ENCODE data around the gene PLCD3. TPM values are rescaled to one million over a fixed set of nuclear protein-coding genes. Genes with fewer than 3 reads are reported as not detected.

Gene PLCD3
- total and polyA plus RNA-seq, 2 of the 4 experiments (the other 2 are of a cell fraction) = 5.6 to 36.6 TPM

DNA sequence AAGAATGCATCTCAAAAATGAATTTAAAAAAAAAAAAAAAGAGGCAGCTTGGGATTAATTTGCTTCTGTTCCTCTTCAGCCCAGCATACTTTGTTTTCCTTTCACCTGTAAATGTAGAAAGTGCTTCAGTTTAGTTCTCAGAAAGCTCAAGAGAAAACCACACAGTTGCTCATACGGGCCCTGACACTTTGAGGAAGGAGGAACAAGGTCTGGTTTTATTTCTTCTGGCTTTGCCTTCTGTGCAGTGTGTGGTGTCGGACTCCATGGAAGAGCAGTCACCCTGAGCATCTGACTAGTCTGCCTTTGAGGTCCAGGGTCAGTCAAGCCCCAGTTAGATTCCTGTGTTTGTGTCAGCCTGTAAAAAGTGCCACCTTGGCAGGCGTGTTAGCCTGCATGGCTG lies 43.6 kb downstream of the PLCD3 start:
- 0 out of 2 replicates have a peak overlapping the region, but pooled peaks have one; percentile 7 for H3K14ac ChIP-seq (replicated peaks; ENCODE audit: low read depth, low read length)
- H3K4me1 ChIP-seq (ENCODE audit: control insufficient read depth, insufficient read depth, low read length) = peaks cover 33% of the 10 kb centered on the region
- no peak overlapping the region for H2BK120ac ChIP-seq (ENCODE audit: low read depth, low read length)
- H3K9me3 ChIP-seq (ENCODE audit: control insufficient read depth, insufficient read depth, low read length) = 0 out of 2 replicates have a peak, but pooled peaks cover 2% of the 10 kb centered on the region
- in situ Hi-C loops (cut with MboI; ENCODE audit: low sequenced_read_pairs) (no loop called here), intact Hi-C loops (cut with micrococcal nuclease) (no loop called here), dilution Hi-C loops (cut with HindIII; ENCODE audit: low sequenced_read_pairs, unreplicated experiment) (no loop called here)
- no peak overlapping the region for H2AFZ ChIP-seq (replicated peaks; ENCODE audit: low read length, poor library complexity)
- H2AK9ac ChIP-seq (replicated peaks; ENCODE audit: low read depth, low read length, poor library complexity) = no peak overlapping the region
- peaks cover 17 to 62% of the 10 kb centered on the region in 2 experiments for H3K79me1 ChIP-seq (ENCODE audit: low read depth in 1 of 2, low read length in 2 of 2)
- BruUV-seq (replicated peaks) = no TSS peak
- no peak overlapping the region for H3K23ac ChIP-seq (ENCODE audit: low read depth, low read length)
- POLR2A ChIA-PET (ENCODE audit: unreplicated experiment) = no interaction called here
- H3K36me3 ChIP-seq (ENCODE audit: control insufficient read depth, insufficient read depth, low read length) = peaks cover 48% of the 10 kb centered on the region
- H3K4me3 ChIP-seq (ENCODE audit: insufficient read depth, low read depth, low read length) = no peak overlapping the region
- no peak for DNase-seq
- peaks cover 5% of the 10 kb centered on the region for H4K20me1 ChIP-seq (ENCODE audit: insufficient read depth, low read length)
- CTCF ChIA-PET = interaction anchor here (2.1 kb wide), 1 partner anchor 47 kb away, joined by 8 read pairs; the partner anchor contains the start of gene ACBD4
- H3K4ac ChIP-seq (ENCODE audit: low read depth, low read length) = peak overlapping the region; percentile 41; the same call in 1 of the 2 replicates
- peak overlapping the region; percentile 47; the same call in 1 of the 2 replicates for H2AK5ac ChIP-seq (ENCODE audit: low read depth, low read length)
- ATAC-seq (ENCODE audit: low read depth) = no peak
- peaks cover 31% of the 10 kb centered on the region for H3K9me1 ChIP-seq (ENCODE audit: insufficient read depth, low read length)
- peak overlapping the region; percentile 31; the same call in 1 of the 2 replicates for H4K91ac ChIP-seq (ENCODE audit: insufficient read depth, low read depth, low read length)
- no peaks in the 10 kb centered on the region for H3K27me3 ChIP-seq (ENCODE audit: control insufficient read depth, insufficient read depth, low read length)
- peak overlapping the region; percentile 72 for H2BK20ac ChIP-seq (ENCODE audit: low read depth, low read length)
- H2BK5ac ChIP-seq (ENCODE audit: low read depth, low read length, poor library complexity, severe bottlenecking) = peak overlapping the region; percentile 9
- peak overlapping the region; percentile 27; the same call in 1 of the 2 replicates for H3K9ac ChIP-seq (ENCODE audit: low read depth, low read length)
- 80% methylated on average over 1 of the region's 3 CpGs; no CpG with 5 or more reads in 1 of the 2 experiments for WGBS, 2 experiments (ENCODE audit: extremely low coverage in 2 of 2, insufficient read length in 1 of 2)
- H4K8ac ChIP-seq (ENCODE audit: low read depth in 2 of 2, low read length in 2 of 2) = peak overlapping the region in 1 of 2 experiments; percentile 46; a peak in 1 of 4 replicates
- no peak overlapping the region for H2BK15ac ChIP-seq (ENCODE audit: low read depth, low read length)
- no peak for TF ChIP-seq MAFK (IDR thresholded peaks at IDR 0.05; ENCODE audit: low read depth, low read length)
- TF ChIP-seq RFX5 (IDR thresholded peaks at IDR 0.05; ENCODE audit: low read depth, low read length) = no peak
- TF ChIP-seq, protein P1, sequence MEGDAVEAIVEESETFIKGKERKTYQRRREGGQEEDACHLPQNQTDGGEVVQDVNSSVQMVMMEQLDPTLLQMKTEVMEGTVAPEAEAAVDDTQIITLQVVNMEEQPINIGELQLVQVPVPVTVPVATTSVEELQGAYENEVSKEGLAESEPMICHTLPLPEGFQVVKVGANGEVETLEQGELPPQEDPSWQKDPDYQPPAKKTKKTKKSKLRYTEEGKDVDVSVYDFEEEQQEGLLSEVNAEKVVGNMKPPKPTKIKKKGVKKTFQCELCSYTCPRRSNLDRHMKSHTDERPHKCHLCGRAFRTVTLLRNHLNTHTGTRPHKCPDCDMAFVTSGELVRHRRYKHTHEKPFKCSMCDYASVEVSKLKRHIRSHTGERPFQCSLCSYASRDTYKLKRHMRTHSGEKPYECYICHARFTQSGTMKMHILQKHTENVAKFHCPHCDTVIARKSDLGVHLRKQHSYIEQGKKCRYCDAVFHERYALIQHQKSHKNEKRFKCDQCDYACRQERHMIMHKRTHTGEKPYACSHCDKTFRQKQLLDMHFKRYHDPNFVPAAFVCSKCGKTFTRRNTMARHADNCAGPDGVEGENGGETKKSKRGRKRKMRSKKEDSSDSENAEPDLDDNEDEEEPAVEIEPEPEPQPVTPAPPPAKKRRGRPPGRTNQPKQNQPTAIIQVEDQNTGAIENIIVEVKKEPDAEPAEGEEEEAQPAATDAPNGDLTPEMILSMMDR (conservative IDR thresholded peaks at IDR 0.05; ENCODE audit: low read depth, low read length) = no peak
- no peak for TF ChIP-seq SMC3 (IDR thresholded peaks at IDR 0.05; ENCODE audit: low read depth, low read length)
- TF ChIP-seq MXI1 (IDR thresholded peaks at IDR 0.05; ENCODE audit: borderline replicate concordance, low read depth, low read length) = no peak
- TF ChIP-seq RCOR1 (IDR thresholded peaks at IDR 0.05; ENCODE audit: insufficient replicate concordance, low read length) = no peak
- TF ChIP-seq, protein P2, sequence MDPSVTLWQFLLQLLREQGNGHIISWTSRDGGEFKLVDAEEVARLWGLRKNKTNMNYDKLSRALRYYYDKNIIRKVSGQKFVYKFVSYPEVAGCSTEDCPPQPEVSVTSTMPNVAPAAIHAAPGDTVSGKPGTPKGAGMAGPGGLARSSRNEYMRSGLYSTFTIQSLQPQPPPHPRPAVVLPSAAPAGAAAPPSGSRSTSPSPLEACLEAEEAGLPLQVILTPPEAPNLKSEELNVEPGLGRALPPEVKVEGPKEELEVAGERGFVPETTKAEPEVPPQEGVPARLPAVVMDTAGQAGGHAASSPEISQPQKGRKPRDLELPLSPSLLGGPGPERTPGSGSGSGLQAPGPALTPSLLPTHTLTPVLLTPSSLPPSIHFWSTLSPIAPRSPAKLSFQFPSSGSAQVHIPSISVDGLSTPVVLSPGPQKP (IDR thresholded peaks at IDR 0.05; ENCODE audit: borderline replicate concordance, low read depth, low read length) = no peak
- TF ChIP-seq FOS (IDR thresholded peaks at IDR 0.05; ENCODE audit: low read depth, low read length) = no peak
- no peak for TF ChIP-seq CHD1 (IDR thresholded peaks at IDR 0.05; ENCODE audit: low read depth, low read length)
- TF ChIP-seq NFE2L2 (IDR thresholded peaks at IDR 0.05; ENCODE audit: low read depth, low read length) = no peak
- no peak for TF ChIP-seq BHLHE40 (IDR thresholded peaks at IDR 0.05; ENCODE audit: low read depth, low read length)
- no peak for TF ChIP-seq CEBPB (IDR thresholded peaks at IDR 0.05; ENCODE audit: low read depth, low read length)
- no peak for TF ChIP-seq MAZ (IDR thresholded peaks at IDR 0.05; ENCODE audit: borderline replicate concordance, low read depth, low read length)
- TF ChIP-seq, protein P3, sequence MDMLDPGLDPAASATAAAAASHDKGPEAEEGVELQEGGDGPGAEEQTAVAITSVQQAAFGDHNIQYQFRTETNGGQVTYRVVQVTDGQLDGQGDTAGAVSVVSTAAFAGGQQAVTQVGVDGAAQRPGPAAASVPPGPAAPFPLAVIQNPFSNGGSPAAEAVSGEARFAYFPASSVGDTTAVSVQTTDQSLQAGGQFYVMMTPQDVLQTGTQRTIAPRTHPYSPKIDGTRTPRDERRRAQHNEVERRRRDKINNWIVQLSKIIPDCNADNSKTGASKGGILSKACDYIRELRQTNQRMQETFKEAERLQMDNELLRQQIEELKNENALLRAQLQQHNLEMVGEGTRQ (IDR thresholded peaks at IDR 0.05; ENCODE audit: low read depth, low read length) = no peak
- TF ChIP-seq POLR2A (IDR thresholded peaks at IDR 0.05; ENCODE audit: low read depth, low read length) = no peak
- TF ChIP-seq RAD21 (IDR thresholded peaks at IDR 0.05; ENCODE audit: low read length) = no peak
- no peak overlapping the region for H3K56ac ChIP-seq (ENCODE audit: extremely low read depth, insufficient read depth, low read length)
- peak overlapping the region; percentile 5; the same call in 1 of the 2 replicates for H4K5ac ChIP-seq (ENCODE audit: low read depth, low read length)
- no peak overlapping the region for H3K18ac ChIP-seq (ENCODE audit: low read depth, low read length)
- H3K4me2 ChIP-seq (ENCODE audit: low read depth, low read length) = no peak overlapping the region
- peak overlapping the region; percentile 71; the same call in 1 of the 2 replicates for H3K27ac ChIP-seq (ENCODE audit: insufficient read depth, low read length)
